Keratinocyte (primary cell): ENCODE measurements around the gene NFATC4.

Experiments used
- EZH2 ChIP-seq: IDR thresholded peaks from one replicate; pipeline ENCODE4 v1.6.1; 2012; ENCODE audit warnings: inconsistent platforms, mild to moderate bottlenecking, low read length, moderate library complexity
- TF ChIP-seq, protein P1 (sequence below), 3 experiments: IDR thresholded peaks in 1 of 3; conservative IDR thresholded peaks in 1 of 3; optimal IDR thresholded peaks in 1 of 3; 2 replicates in 2 of 3; 3 replicates in 1 of 3; pipeline versions ENCODE3 to v1.5.1; 2011; ENCODE audit warnings: low read length in 3 of 3, mild to moderate bottlenecking in 3 of 3, moderate library complexity in 2 of 3, control low read depth in 1 of 3, inconsistent platforms in 1 of 3; ENCODE audit not compliant: insufficient read depth in 2 of 3; ENCODE audit errors: extremely low read depth in 1 of 3

DNA sequence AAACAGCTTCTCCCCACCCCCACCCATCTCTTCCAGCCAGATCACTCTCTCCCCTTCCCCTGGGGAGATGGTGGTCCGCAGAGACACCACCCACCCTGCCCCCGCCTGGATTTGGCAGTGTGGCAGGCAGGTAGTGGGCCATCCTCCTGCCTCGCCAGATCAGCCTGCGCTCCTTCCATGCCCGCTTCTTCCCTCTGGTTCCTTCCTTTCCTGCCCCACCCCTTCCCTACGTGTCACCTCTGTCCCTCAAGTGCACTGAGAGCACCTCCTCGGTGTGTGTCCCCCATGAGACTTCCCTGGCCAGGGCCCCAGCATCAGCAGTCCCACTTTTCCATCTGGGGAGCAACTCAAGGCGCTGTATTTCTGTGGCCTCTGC is 31.5 kb downstream of the NFATC4 start:
- TF ChIP-seq, protein P1, sequence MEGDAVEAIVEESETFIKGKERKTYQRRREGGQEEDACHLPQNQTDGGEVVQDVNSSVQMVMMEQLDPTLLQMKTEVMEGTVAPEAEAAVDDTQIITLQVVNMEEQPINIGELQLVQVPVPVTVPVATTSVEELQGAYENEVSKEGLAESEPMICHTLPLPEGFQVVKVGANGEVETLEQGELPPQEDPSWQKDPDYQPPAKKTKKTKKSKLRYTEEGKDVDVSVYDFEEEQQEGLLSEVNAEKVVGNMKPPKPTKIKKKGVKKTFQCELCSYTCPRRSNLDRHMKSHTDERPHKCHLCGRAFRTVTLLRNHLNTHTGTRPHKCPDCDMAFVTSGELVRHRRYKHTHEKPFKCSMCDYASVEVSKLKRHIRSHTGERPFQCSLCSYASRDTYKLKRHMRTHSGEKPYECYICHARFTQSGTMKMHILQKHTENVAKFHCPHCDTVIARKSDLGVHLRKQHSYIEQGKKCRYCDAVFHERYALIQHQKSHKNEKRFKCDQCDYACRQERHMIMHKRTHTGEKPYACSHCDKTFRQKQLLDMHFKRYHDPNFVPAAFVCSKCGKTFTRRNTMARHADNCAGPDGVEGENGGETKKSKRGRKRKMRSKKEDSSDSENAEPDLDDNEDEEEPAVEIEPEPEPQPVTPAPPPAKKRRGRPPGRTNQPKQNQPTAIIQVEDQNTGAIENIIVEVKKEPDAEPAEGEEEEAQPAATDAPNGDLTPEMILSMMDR (optimal IDR thresholded peaks at IDR 0.05 in 1 of 3, IDR thresholded peaks at IDR 0.05 in 1 of 3, conservative IDR thresholded peaks at IDR 0.05 in 1 of 3; ENCODE audit: extremely low read depth in 1 of 3, insufficient read depth in 2 of 3, low read length in 3 of 3) = no peak
- TF ChIP-seq EZH2 = no peak
